Transverse colon (tissue), 4 donors: ENCODE data around the gene MAGEC1. TPM values are rescaled to one million over a fixed set of nuclear protein-coding genes. Genes with fewer than 3 reads are reported as not detected.

ENCODE experiments used
- DNase-seq: peaks from one replicate; pipeline ENCODE4 v3.0.0-alpha.2; 2019
- H3K27ac ChIP-seq, 4 donors: fragments of 200-600 bp; sonication (generic); 2 replicates each; pipeline ENCODE4 v1.5.1; 2016 to 2018; ENCODE audit warnings: inconsistent platforms in 4 of 4
- H3K27me3 ChIP-seq: fragments of 200-600 bp; sonication (generic); 2 replicates; pipeline ENCODE4 v1.5.1; 2017; ENCODE audit warnings: inconsistent platforms
- H3K36me3 ChIP-seq, 4 donors: fragments of 200-600 bp; sonication (generic); 2 replicates each; pipeline ENCODE4 v1.5.1; 2017 to 2019; ENCODE audit warnings: inconsistent platforms in 4 of 4
- H3K4me1 ChIP-seq, 4 donors: fragments of 200-600 bp; sonication (generic); 2 replicates each; pipeline ENCODE4 v1.5.1; 2017 to 2020; ENCODE audit warnings: inconsistent platforms in 4 of 4
- H3K4me3 ChIP-seq, 4 donors: fragments of 200-600 bp; sonication (generic); 1 replicate in 1 of 4; 2 replicates in 3 of 4; pipeline versions ENCODE4 v1.5.1 to v1.6.1; 2017 to 2019; ENCODE audit warnings: inconsistent platforms in 4 of 4
- H3K9me3 ChIP-seq, 2 donors: fragments of 200-600 bp; sonication (generic); 2 replicates each; pipeline ENCODE4 v1.5.1; 2017 to 2019; ENCODE audit warnings: inconsistent platforms in 2 of 2
- CTCF ChIP-seq, 5 experiments: fragments of 200-600 bp in 3 of 5; fragments of 450-650 bp in 2 of 5; sonication (generic) in 3 of 5; IDR thresholded peaks; 1 replicate in 2 of 5; 2 replicates in 3 of 5; pipeline ENCODE4 v1.5.1; 2016 to 2017; ENCODE audit warnings: antibody characterized with exemption in 5 of 5, inconsistent platforms in 3 of 5, mild to moderate bottlenecking in 2 of 5, moderate library complexity in 1 of 5
- EP300 ChIP-seq: sonication (generic); formaldehyde crosslinking; IDR thresholded peaks from one replicate; pipeline ENCODE4 v1.6.1; 2017; ENCODE audit warnings: antibody characterized with exemption, low read depth
- POLR2A ChIP-seq: fragments of 450-650 bp; IDR thresholded peaks from one replicate; pipeline ENCODE4 v1.6.1; 2016; ENCODE audit warnings: antibody characterized with exemption, mild to moderate bottlenecking, moderate library complexity
- POLR2AphosphoS5 ChIP-seq, 3 donors: sonication (generic); formaldehyde crosslinking; IDR thresholded peaks; one replicate each; pipeline ENCODE4 v1.6.1; 2016; ENCODE audit warnings: antibody characterized with exemption in 3 of 3
- WGBS, 2 donors: methylation state at CpG; one replicate each; pipeline ENCODE4 v1.1.5; 2018; ENCODE audit warnings: low coverage in 1 of 2; 5-methylcytosine and 5-hydroxymethylcytosine counted together
- in situ Hi-C, 4 donors: fragments of 200-750 bp; cut with MboI; loops; one replicate each; pipeline versions ENCODE4 v1.15.0 to v1.15.1; 2017; ENCODE audit warnings: low sequenced_read_pairs in 3 of 4, low pct_ligation_motif_present in 1 of 4, low pct_unique_long_range_greater_than_20kb in 1 of 4
- intact Hi-C: fragments of 100-400 bp; cut with DNase I; formaldehyde crosslinking; loops from one replicate; pipeline ENCODE4 v1.15.1; 2023; ENCODE audit warnings: low total_unique reads
- total RNA-seq, 4 donors: library from RNA; depleted of rRNA; stranded (reverse); fragments of >200 nt; gene quantifications; one replicate each; pipeline ENCODE4 v1.1.0, GENCODE V29; 2016

The MAGEC1 gene
- total RNA-seq, 4 donors from 2014 or later, result not detected

DNA sequence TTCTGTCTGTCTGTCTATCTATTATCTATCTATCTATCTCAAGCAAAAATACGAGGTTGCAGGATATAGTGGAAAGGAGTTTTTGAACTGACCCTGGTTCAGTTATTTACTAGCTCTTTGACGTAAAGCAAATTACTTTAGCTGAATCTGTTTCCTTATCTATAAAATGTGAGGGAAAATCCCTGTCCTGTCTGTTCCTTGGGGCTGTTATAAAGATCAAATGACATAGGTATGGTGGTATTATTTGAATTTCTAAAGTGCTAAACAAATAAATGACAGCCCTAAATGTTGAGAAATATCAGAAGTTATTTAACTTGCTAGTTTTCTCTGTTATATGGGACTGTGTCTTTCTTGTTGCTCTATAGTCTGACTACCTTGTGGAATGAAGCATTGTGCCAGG, 55.0 kb downstream of the MAGEC1 start:
- 25 to 41% methylated on average over 1 to 2 of the region's 2 CpGs for WGBS, 2 donors
- no peak for DNase-seq
- H3K4me1 ChIP-seq, result no peaks in the 10 kb centered on the region
- no peaks in the 10 kb centered on the region for H3K9me3 ChIP-seq
- no peaks in the 10 kb centered on the region for H3K27me3 ChIP-seq
- TF ChIP-seq POLR2A (no peak), CTCF (IDR thresholded peaks at IDR 0.05) (no peak), POLR2AphosphoS5 (IDR thresholded peaks at IDR 0.05) (no peak), EP300 (no peak)
- intact Hi-C loops (no loop called here), in situ Hi-C loops (no loop called here)
- no peak overlapping the region for H3K27ac ChIP-seq
- no peak overlapping the region for H3K4me3 ChIP-seq
- no peaks in the 10 kb centered on the region for H3K36me3 ChIP-seq

Other genes with a start within 250 kb of the MAGEC1 start
- gene SPANXD, start 205.2 kb upstream of the MAGEC1 start, total RNA-seq, result not detected
- not detected for gene MAGEC3, start 65.6 kb upstream of the MAGEC1 start, total RNA-seq